HEK293T (cell line): ENCODE results near the gene ABI3.

Experiments used
- CTCF ChIA-PET: fragments of 350-600 bp; formaldehyde crosslinking; extraction: SDS; loops from one replicate; lab custom pipeline; 2021; ENCODE audit warnings: antibody characterized with exemption, inconsistent platforms; lab: Yijun Ruan, JAX
- POLR2A ChIA-PET: fragments of 350-600 bp; formaldehyde crosslinking; extraction: SDS; loops from one replicate; lab custom pipeline; 2020; ENCODE audit warnings: antibody characterized with exemption, inconsistent platforms; lab: Yijun Ruan, JAX
- DNase-seq: peaks from one replicate; pipeline ENCODE4 v3.0.0; 2012; ENCODE audit warnings: mixed read lengths; ENCODE audit errors: extremely low spot score
- ARNT ChIP-seq: fragments of 450-650 bp; IDR thresholded peaks from 2 replicates; pipeline ENCODE4 v1.6.1; 2017; ENCODE audit warnings: mild to moderate bottlenecking
- BHLHE40 ChIP-seq: fragments of 450-650 bp; IDR thresholded peaks from 2 replicates; pipeline ENCODE4 v1.6.1; 2016; ENCODE audit warnings: mild to moderate bottlenecking, moderate library complexity, borderline replicate concordance
- CTBP1 ChIP-seq: fragments of 450-650 bp; IDR thresholded peaks from 2 replicates; pipeline ENCODE4 v1.6.1; 2016; ENCODE audit warnings: borderline replicate concordance
- ELF4 ChIP-seq: fragments of 450-650 bp; IDR thresholded peaks from 2 replicates; pipeline ENCODE4 v1.6.1; 2017; ENCODE audit warnings: antibody characterized with exemption
- FOXA1 ChIP-seq: fragments of 450-650 bp; IDR thresholded peaks from 2 replicates; pipeline ENCODE4 v1.6.1; 2016; ENCODE audit warnings: mild to moderate bottlenecking
- FOXK2 ChIP-seq: fragments of 450-650 bp; IDR thresholded peaks from 2 replicates; pipeline ENCODE4 v1.6.1; 2016; ENCODE audit warnings: mild to moderate bottlenecking
- FOXM1 ChIP-seq: fragments of 450-650 bp; IDR thresholded peaks from 2 replicates; pipeline ENCODE4 v1.6.1; 2017; ENCODE audit warnings: mild to moderate bottlenecking, borderline replicate concordance
- HDGF ChIP-seq: fragments of 450-650 bp; IDR thresholded peaks from 2 replicates; pipeline ENCODE4 v1.6.1; 2017; ENCODE audit warnings: antibody characterized with exemption, borderline replicate concordance
- L3MBTL2 ChIP-seq: fragments of 450-650 bp; conservative IDR thresholded peaks from 2 replicates; pipeline ENCODE4 v1.6.1; 2016; ENCODE audit warnings: mild to moderate bottlenecking
- LEF1 ChIP-seq: fragments of 450-650 bp; IDR thresholded peaks from 2 replicates; pipeline ENCODE4 v1.6.1; 2017; ENCODE audit warnings: mild to moderate bottlenecking, borderline replicate concordance
- NFRKB ChIP-seq: fragments of 450-650 bp; IDR thresholded peaks from 2 replicates; pipeline ENCODE4 v1.6.1; 2016; ENCODE audit warnings: mild to moderate bottlenecking, moderate library complexity
- PKNOX1 ChIP-seq: fragments of 450-650 bp; IDR thresholded peaks from 2 replicates; pipeline ENCODE4 v1.6.1; 2016
- SP1 ChIP-seq: fragments of 450-650 bp; IDR thresholded peaks from 2 replicates; pipeline ENCODE4 v1.6.1; 2017
- SUZ12 ChIP-seq: fragments of 450-650 bp; IDR thresholded peaks from 2 replicates; pipeline ENCODE4 v1.6.1; 2016; ENCODE audit warnings: mild to moderate bottlenecking
- TARDBP ChIP-seq: fragments of 450-650 bp; IDR thresholded peaks from 2 replicates; pipeline ENCODE4 v1.6.1; 2016
- ZNF384 ChIP-seq: fragments of 450-650 bp; IDR thresholded peaks from 2 replicates; pipeline ENCODE4 v1.6.1; 2016

ABI3 gene

DNA sequence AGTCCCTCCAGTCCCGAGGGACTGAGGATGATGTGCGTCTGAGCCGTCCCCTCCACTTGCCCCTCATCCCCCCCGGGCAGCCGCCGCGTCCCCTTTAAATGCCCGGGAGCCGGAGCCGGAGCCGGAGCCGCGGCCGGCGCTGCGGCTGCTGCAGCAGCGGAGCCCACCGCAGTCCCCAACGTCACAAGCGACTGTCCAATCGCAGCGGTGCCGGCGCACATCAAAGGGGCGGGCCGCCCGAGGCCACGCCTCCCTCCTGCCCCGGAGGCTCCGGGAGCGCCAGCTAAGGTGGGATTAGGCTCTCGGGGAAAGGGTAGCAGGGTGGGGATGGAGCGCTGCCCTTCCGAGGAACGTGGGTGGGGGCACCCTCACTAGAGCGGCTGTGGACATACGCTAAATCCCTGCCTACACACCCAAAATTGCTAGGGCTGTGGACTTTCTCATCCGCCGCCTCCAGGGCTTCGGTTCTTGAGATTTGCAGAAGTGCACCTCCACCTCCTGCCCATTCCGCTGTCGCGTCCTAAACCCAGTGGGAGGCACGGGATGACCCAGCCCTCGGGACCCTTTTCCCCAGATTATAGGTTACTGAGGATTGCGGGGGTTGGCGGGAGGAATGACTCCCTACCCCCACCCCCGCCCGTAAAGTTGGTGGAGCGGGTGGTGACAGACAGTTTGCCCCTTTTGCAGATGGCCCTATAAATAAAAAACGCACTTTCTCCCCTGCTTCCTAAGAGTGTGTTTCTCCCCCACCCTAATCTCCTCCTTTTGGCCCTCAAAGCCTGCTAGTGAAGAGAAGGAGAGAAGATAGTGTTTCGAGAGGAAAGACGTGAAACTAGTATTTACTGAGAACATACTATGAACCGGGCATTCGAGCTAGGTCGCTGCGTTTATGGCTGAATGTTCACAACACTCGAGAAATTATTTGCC, 20.4 kb downstream of the ABI3 start, which contains the start of gene PHOSPHO1:
Gene PHOSPHO1 (minus strand): TSS at position 152 of the 927 bp plus-strand sequence. CDS start 4,096 bp downstream, outside the sequence.
- TF ChIP-seq ELF4: no peak
- no peak for TF ChIP-seq FOXA1
- TF ChIP-seq CTBP1: no peak
- no peak for TF ChIP-seq FOXK2
- no peak for TF ChIP-seq SUZ12
- no peak for TF ChIP-seq NFRKB
- TF ChIP-seq ARNT: no peak
- POLR2A ChIA-PET: interaction anchor here (1.7 kb wide), 2 partner anchors 29 to 39 kb away, joined by 5 to 8 read pairs; no protein-coding TSS in a partner anchor
- DNase-seq: peak; percentile 99
- CTCF ChIA-PET: interaction anchor here (1.2 kb wide), 1 partner anchor 23 kb away, joined by 5 read pairs; no protein-coding TSS in a partner anchor

GRCh38 chr17:49231563-49231894, 21.0 kb downstream of the ABI3 start:
- ChIA-PET CTCF (interaction anchor here (1.2 kb wide), 1 partner anchor 22 kb away, joined by 5 read pairs; no protein-coding TSS in a partner anchor), POLR2A (no interaction called here)
- TF ChIP-seq HDGF (no peak), SUZ12 (no peak), CTBP1 (no peak), PKNOX1 (no peak), L3MBTL2 (no peak), TARDBP (no peak), LEF1 (no peak), FOXK2 (no peak)
- DNase-seq: no peak

- TF ChIP-seq HDGF (no peak), SP1 (no peak), L3MBTL2 (no peak), BHLHE40 (no peak), CTBP1 (no peak), LEF1 (no peak)
- CTCF ChIA-PET: no interaction called here
- POLR2A ChIA-PET: no interaction called here
Measured at GRCh38 chr17:49234509-49235080, 24.1 kb downstream of the ABI3 start.

DNA sequence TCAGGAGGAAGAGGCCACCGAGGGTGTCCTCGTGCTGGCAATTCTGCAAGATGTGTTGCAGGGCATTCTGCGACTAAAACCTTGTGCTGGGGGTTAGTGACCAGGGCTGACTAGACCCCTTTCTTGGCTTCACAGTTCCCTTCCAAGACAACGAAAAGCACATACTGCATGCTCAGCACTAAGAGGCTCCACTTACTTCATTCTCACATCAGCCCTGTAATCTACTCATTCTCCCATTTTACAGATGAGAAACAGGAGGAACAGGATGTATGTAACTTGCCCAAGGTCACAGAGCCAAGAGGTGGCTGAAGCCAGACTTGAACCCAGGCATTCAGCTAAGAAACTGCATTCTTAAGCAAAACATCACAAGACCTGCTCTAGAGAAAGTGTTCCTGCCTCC, 25.4 kb downstream of the ABI3 start:
- DNase-seq: no peak
- ChIA-PET POLR2A (no interaction called here), CTCF (no interaction called here)
- TF ChIP-seq ZNF384 (no peak), LEF1 (no peak), L3MBTL2 (no peak), FOXK2 (no peak), SUZ12 (no peak), CTBP1 (no peak), NFRKB (no peak)

More at GRCh38 chr17:49234509-49235080, 24.1 kb downstream of the ABI3 start:
- no peak for DNase-seq

GRCh38 chr17:49239963-49240362, 29.5 kb downstream of the ABI3 start:
- ChIA-PET POLR2A (interaction anchor here (1.0 kb wide), 1 partner anchor 21 kb away, joined by 3 read pairs; no protein-coding TSS in a partner anchor), CTCF (no interaction called here)
- TF ChIP-seq PKNOX1 (no peak), BHLHE40 (no peak), FOXA1 (no peak), HDGF (no peak), ARNT (no peak), SP1 (no peak), ELF4 (no peak), LEF1 (no peak), TARDBP (no peak), L3MBTL2 (no peak), FOXK2 (no peak), FOXM1 (no peak), NFRKB (no peak), SUZ12 (no peak), CTBP1 (no peak), ZNF384 (no peak)
- DNase-seq: no peak

DNA sequence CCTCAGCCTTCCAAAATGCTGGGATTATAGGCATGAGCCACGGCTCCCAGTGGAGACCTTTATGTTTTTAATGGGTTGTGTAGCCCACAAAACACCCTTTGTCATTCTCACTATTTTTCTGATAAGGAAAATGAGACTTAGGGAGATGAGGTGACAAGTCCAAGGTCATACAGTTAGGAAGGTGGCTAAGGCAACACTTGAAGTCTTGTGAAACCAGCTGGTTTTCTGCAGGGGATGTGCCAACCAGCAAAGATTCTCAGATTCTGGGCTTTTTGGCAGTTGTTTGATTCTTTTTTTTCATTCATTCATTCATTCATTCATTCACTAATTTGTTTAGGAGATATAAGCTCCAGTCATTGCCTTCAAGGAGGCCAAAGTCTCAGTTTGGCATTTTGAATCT, 30.1 kb downstream of the ABI3 start:
- TF ChIP-seq BHLHE40: no peak
- DNase-seq: no peak
- POLR2A ChIA-PET: interaction anchor here (1.0 kb wide), 1 partner anchor 20 kb away, joined by 3 read pairs; no protein-coding TSS in a partner anchor
- CTCF ChIA-PET: no interaction called here

DNA sequence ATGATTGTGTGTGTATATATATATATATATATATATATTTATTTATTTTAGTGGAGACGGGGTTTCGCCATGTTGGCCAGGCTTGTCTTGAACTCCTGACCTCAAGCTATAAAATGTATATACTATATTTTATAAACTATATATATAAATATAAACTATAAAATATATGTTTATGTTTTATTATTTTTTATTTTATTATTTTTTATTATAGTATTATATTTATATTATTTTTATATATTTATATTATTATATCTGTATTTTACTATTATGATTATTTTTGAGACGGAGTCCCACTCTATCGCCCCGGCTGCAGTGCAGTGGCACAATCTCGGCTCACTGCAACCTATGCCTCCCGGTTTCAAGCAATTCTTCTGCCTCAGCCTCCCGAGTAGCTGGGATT, 30.5 kb downstream of the ABI3 start:
- ChIA-PET CTCF (no interaction called here), POLR2A (no interaction called here)
- DNase-seq: no peak
- TF ChIP-seq SP1 (no peak), FOXA1 (no peak), FOXM1 (no peak), ARNT (no peak), PKNOX1 (no peak), HDGF (no peak), BHLHE40 (no peak), SUZ12 (no peak), NFRKB (no peak), TARDBP (no peak)
